ENCODE data around the gene LRRFIP2. TPM values are rescaled to one million over a fixed set of nuclear protein-coding genes. Genes with fewer than 3 reads are reported as not detected.

Gene LRRFIP2
- total and polyA plus RNA-seq, 5 donors: 88.9 to 168 (median 161) TPM

- Histone ChIP-seq H3K4me1 (ENCODE audit: control insufficient read depth, insufficient read depth, low read length) (no peaks in the 10 kb centered on the region), H3K27me3 (ENCODE audit: control insufficient read depth, insufficient read depth) (no peaks in the 10 kb centered on the region), H3K4me3 (ENCODE audit: low read length) (no peak overlapping the region), H3K9me3 (ENCODE audit: control insufficient read depth, low read length) (no peaks in the 10 kb centered on the region), H3K27ac (ENCODE audit: low read length) (no peak overlapping the region)
- DNase-seq: no peak
- intact Hi-C loops (cut with DNase I): no loop called here
- ATAC-seq: no peak
- WGBS: 53% methylated on average over 1 of the region's 1 CpG
Measured at GRCh38 chr3:37190667-37191066, 16.3 kb upstream of the LRRFIP2 start.

- no peaks in the 10 kb centered on the region for H3K27me3 ChIP-seq (ENCODE audit: control insufficient read depth, insufficient read depth)
- DNase-seq: no peak
Measured at GRCh38 chr3:37189109-37189508, 14.7 kb upstream of the LRRFIP2 start.

GRCh38 chr3:37183976-37184375, 9.6 kb upstream of the LRRFIP2 start:
- 36% methylated on average over 5 of the region's 5 CpGs for WGBS
- no peaks in the 10 kb centered on the region for H3K27me3 ChIP-seq (ENCODE audit: control insufficient read depth, insufficient read depth)
- ATAC-seq: peak; percentile 79 to 87
- H3K4me1 ChIP-seq (ENCODE audit: control insufficient read depth, insufficient read depth, low read length): peaks cover 2% of the 10 kb centered on the region
- intact Hi-C loops (cut with DNase I): no loop called here
- peak overlapping the region; percentile 75 for H3K27ac ChIP-seq (ENCODE audit: low read length)
- no peaks in the 10 kb centered on the region for H3K9me3 ChIP-seq (ENCODE audit: control insufficient read depth, low read length)
- H3K4me3 ChIP-seq (ENCODE audit: low read length): no peak overlapping the region
- no peak for DNase-seq

More at GRCh38 chr3:37189109-37189508, 14.7 kb upstream of the LRRFIP2 start:
- Histone ChIP-seq H3K4me3 (ENCODE audit: low read length) (no peak overlapping the region), H3K9me3 (ENCODE audit: control insufficient read depth, low read length) (no peaks in the 10 kb centered on the region), H3K27ac (ENCODE audit: low read length) (no peak overlapping the region), H3K4me1 (ENCODE audit: control insufficient read depth, insufficient read depth, low read length) (peaks cover 2% of the 10 kb centered on the region)
- intact Hi-C loops (cut with DNase I): no loop called here
- 85% methylated on average over 4 of the region's 4 CpGs for WGBS
- no peak for ATAC-seq

- intact Hi-C loops (cut with DNase I): no loop called here
- peak overlapping the region; percentile 81 for H3K27ac ChIP-seq (ENCODE audit: low read length)
- no peaks in the 10 kb centered on the region for H3K9me3 ChIP-seq (ENCODE audit: control insufficient read depth, low read length)
- H3K27me3 ChIP-seq (ENCODE audit: control insufficient read depth, insufficient read depth): no peaks in the 10 kb centered on the region
- peaks cover 2% of the 10 kb centered on the region for H3K4me1 ChIP-seq (ENCODE audit: control insufficient read depth, insufficient read depth, low read length)
- ATAC-seq (peak in 1 of 2 donors; percentile 49), DNase-seq (no peak)
- 53% methylated on average over 3 of the region's 3 CpGs for WGBS
- no peak overlapping the region for H3K4me3 ChIP-seq (ENCODE audit: low read length)
Measured at GRCh38 chr3:37183375-37183831, 9.0 kb upstream of the LRRFIP2 start.

- H3K9me3 ChIP-seq (ENCODE audit: control insufficient read depth, low read length): no peaks in the 10 kb centered on the region
- H3K4me3 ChIP-seq (ENCODE audit: low read length): no peak overlapping the region
- no peaks in the 10 kb centered on the region for H3K27me3 ChIP-seq (ENCODE audit: control insufficient read depth, insufficient read depth)
- peaks cover 2% of the 10 kb centered on the region for H3K4me1 ChIP-seq (ENCODE audit: control insufficient read depth, insufficient read depth, low read length)
- ATAC-seq (no peak), DNase-seq (no peak)
- H3K27ac ChIP-seq (ENCODE audit: low read length): peak overlapping the region; percentile 37
- intact Hi-C loops (cut with DNase I): no loop called here
Measured at GRCh38 chr3:37182816-37183215, 8.4 kb upstream of the LRRFIP2 start.

- DNase-seq: no peak
- Histone ChIP-seq H3K4me1 (ENCODE audit: control insufficient read depth, insufficient read depth, low read length) (peaks cover 2% of the 10 kb centered on the region), H3K4me3 (ENCODE audit: low read length) (no peak overlapping the region), H3K27ac (ENCODE audit: low read length) (no peak overlapping the region), H3K27me3 (ENCODE audit: control insufficient read depth, insufficient read depth) (no peaks in the 10 kb centered on the region), H3K9me3 (ENCODE audit: control insufficient read depth, low read length) (no peaks in the 10 kb centered on the region)
- peak in 1 of 2 donors; percentile 10 for ATAC-seq
- intact Hi-C loops (cut with DNase I): no loop called here
- WGBS: 68% methylated on average over 7 of the region's 7 CpGs
Measured at GRCh38 chr3:37181756-37182155, 7.4 kb upstream of the LRRFIP2 start.

GRCh38 chr3:37179144-37179967, 5.0 kb upstream of the LRRFIP2 start:
- ATAC-seq: no peak
- intact Hi-C loops (cut with DNase I): no loop called here
- DNase-seq: no peak
- WGBS: 77% methylated on average over 2 of the region's 2 CpGs
- Histone ChIP-seq H3K27me3 (ENCODE audit: control insufficient read depth, insufficient read depth) (no peaks in the 10 kb centered on the region), H3K9me3 (ENCODE audit: control insufficient read depth, low read length) (no peaks in the 10 kb centered on the region), H3K4me1 (ENCODE audit: control insufficient read depth, insufficient read depth, low read length) (peaks cover 1% of the 10 kb centered on the region), H3K4me3 (ENCODE audit: low read length) (no peak overlapping the region), H3K27ac (ENCODE audit: low read length) (peak overlapping the region; percentile 56)

- no peaks in the 10 kb centered on the region for H3K27me3 ChIP-seq (ENCODE audit: control insufficient read depth, insufficient read depth)
- no peaks in the 10 kb centered on the region for H3K4me1 ChIP-seq (ENCODE audit: control insufficient read depth, insufficient read depth, low read length)
- DNase-seq (no peak), ATAC-seq (no peak)
- no peak overlapping the region for H3K27ac ChIP-seq (ENCODE audit: low read length)
- no peaks in the 10 kb centered on the region for H3K9me3 ChIP-seq (ENCODE audit: control insufficient read depth, low read length)
- peak overlapping the region; percentile 27 for H3K4me3 ChIP-seq (ENCODE audit: low read length)
- intact Hi-C loops (cut with DNase I): no loop called here
- 24% methylated on average over 3 of the region's 3 CpGs for WGBS
Measured at GRCh38 chr3:37173806-37174205, 576 bp downstream of the LRRFIP2 start.

GRCh38 chr3:37171144-37171543, 3.2 kb downstream of the LRRFIP2 start:
- intact Hi-C loops (cut with DNase I): no loop called here
- Histone ChIP-seq H3K4me3 (ENCODE audit: low read length) (no peak overlapping the region), H3K27ac (ENCODE audit: low read length) (peak overlapping the region; percentile 62), H3K27me3 (ENCODE audit: control insufficient read depth, insufficient read depth) (no peaks in the 10 kb centered on the region), H3K4me1 (ENCODE audit: control insufficient read depth, insufficient read depth, low read length) (peaks cover 3% of the 10 kb centered on the region), H3K9me3 (ENCODE audit: control insufficient read depth, low read length) (no peaks in the 10 kb centered on the region)
- 56% methylated on average over 4 of the region's 4 CpGs for WGBS
- ATAC-seq (peak in 1 of 2 donors; percentile 44), DNase-seq (peak in 2 of 3 donors; percentile 23 to 60)

- H3K9me3 ChIP-seq (ENCODE audit: control insufficient read depth, low read length): no peaks in the 10 kb centered on the region
- DNase-seq: no peak
- intact Hi-C loops (cut with DNase I): no loop called here
- no peak overlapping the region for H3K4me3 ChIP-seq (ENCODE audit: low read length)
- H3K27me3 ChIP-seq (ENCODE audit: control insufficient read depth, insufficient read depth): no peaks in the 10 kb centered on the region
- ATAC-seq: no peak
- H3K4me1 ChIP-seq (ENCODE audit: control insufficient read depth, insufficient read depth, low read length): peaks cover 3% of the 10 kb centered on the region
- H3K27ac ChIP-seq (ENCODE audit: low read length): peak overlapping the region; percentile 62
- 71% methylated on average over 9 of the region's 9 CpGs for WGBS
Measured at GRCh38 chr3:37170513-37170912, 3.9 kb downstream of the LRRFIP2 start.

- Histone ChIP-seq H3K9me3 (ENCODE audit: control insufficient read depth, low read length) (no peaks in the 10 kb centered on the region), H3K27me3 (ENCODE audit: control insufficient read depth, insufficient read depth) (no peaks in the 10 kb centered on the region), H3K4me1 (ENCODE audit: control insufficient read depth, insufficient read depth, low read length) (peaks cover 3% of the 10 kb centered on the region), H3K27ac (ENCODE audit: low read length) (no peak overlapping the region), H3K4me3 (ENCODE audit: low read length) (no peak overlapping the region)
- 31% methylated on average over 1 of the region's 1 CpG for WGBS
- intact Hi-C loops (cut with DNase I): no loop called here
- DNase-seq: no peak
- ATAC-seq: no peak
Measured at GRCh38 chr3:37170060-37170459, 4.3 kb downstream of the LRRFIP2 start.

Data from right cardiac atrium (tissue), 5 donors.